Activated CD4-positive, alpha-beta T cell treated with anti-CD3 and anti-CD28 coated beads, Interleukin-2, amount 50 U/mL, for 16 hours (primary cell): Measurements from ENCODE around the gene NT5C3B.
"Not testable (repeated sequence)": the region's sequence is repeated elsewhere in the genome, so short reads cannot be mapped to it uniquely, and the experiment has no call there.

Experiments used
- DNase-seq: peaks from one replicate; pipeline ENCODE4 v3.0.0-alpha.2; 2020

NT5C3B gene

DNA sequence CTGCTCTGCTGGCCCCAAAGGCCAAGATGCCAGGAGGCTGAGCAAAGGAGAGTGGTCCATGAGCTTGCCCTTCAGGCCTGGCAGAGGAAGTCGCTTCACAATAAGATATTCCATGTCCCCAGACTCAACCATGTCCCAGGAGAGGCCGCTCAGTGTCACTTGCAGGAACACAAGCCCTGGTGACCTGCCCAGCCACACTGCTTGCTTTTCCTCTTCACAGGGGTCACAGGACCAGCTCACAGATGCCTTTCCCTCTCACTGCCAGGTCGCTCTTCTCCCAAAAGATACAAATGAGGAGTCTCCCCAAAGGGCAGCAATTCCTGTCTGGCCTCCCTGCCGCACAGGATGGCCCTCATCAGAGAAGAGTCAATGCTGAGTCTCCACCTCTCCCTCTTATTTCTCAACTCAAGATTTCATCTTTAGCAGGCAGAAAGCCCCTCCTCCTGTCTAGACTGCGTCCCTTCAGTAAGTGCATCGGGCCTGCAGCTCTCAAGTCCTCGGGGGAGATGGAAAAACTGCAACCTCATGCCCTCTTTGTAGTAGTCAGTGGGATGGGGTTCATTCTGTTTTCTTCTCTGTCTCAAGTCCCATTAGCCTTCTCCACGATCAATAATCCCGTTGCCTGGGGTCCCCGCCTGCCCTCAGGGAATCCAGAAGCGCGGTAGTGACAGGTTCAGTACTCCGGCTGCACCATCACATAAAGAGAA, 54.5 kb downstream of the NT5C3B start:
- no peak for DNase-seq

DNA sequence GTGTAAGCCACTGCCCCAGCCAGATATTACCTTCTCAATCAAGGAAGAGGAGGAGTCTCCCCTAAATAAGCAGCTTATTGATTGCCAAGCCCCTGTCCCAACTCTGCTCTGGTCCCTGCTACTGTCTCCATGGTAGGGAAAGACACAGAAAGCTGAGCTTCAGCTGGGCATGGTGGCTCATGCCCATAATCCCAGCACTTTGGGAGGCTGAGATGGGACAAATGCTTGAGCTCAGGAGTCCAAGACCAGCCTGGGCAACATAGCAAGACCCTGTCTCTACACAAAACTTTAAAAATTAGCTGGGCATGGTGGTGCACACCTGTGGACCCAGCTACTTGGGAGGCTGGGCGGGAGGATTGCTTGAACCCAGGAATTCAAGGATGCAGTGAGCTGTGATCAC, 56.1 kb downstream of the NT5C3B start:
- no peak for DNase-seq

DNA sequence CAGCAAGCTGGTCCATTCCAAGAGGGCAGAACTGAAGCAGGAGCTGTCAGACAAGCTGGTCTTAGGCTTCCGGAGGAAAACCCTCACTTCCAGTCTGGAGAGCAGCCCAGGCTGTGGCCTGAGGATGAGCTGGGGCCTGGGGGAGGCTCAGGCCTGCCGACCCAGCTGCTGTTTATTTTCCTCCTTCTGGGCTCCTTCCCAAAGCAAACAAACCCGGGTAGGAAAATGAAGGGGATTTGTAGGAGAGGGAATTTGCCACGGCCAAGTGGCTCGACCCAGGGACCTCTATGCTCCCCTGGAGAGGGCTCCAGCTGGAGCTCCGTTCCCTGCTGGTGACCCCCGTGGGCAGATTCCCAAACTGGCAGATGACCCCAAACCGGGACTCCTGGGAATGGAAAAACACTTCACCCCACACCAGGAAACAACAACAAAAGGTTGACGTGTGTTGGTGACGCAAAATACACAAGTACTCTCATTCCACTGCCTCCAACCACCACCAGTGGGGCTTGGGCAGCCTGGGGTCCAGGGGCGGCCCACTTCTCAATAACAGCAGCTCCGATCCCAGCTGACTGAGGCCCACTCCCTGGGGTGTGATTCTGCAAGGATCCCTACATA, 58.4 kb downstream of the NT5C3B start:
- no peak for DNase-seq

DNA sequence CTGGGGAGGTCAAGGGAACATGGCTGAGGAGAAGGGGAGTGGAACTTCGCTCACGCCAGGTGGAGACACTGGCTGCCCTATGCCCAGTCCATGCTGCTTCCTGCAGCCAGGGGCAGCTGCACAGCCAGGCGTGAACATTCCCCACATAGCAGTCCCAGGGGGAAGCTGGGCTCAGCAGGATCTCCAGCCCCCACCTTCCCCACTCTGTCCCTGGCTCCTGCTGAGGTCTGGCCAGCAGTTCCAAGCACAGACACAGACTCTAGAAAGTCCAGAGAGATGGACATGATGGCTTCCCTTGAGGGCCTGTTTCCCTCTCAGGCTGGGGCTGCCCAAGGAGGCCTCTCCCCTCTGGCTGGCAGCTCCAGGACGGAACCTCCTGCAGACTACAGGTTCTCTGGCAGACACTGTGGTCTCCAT, 58.9 kb downstream of the NT5C3B start:
- DNase-seq = no peak

DNA sequence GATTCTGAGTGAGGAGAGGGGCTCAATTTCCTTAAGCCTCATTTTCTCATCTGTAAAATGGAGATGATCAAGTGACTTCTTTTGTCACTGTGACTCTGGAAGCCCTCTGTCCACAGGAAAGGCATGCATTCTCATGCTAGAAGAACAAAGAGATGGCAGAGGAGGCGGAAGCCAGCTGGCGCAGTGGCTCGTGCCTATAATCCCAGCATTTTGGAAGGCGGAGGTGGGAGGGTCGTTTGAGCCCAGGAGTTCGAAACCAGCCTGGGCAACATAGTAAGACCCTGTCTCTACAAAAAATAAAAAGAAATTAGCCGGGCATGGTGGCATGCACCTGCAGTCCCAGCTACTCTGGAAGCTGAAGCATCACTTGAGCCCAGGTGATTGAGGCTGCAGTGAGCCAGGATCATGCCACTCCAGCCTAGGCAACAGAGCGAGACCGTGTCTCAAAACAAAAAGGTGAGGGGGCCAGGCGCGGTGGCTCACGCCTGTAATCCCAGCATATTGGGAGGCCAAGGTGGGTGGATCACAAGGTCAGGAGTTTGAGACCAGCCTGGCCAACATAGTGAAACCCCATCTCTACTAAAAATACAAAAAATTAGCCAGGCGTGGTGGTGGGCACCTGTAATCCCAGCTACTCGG, 59.7 kb downstream of the NT5C3B start:
- not testable (repeated sequence) for DNase-seq

DNA sequence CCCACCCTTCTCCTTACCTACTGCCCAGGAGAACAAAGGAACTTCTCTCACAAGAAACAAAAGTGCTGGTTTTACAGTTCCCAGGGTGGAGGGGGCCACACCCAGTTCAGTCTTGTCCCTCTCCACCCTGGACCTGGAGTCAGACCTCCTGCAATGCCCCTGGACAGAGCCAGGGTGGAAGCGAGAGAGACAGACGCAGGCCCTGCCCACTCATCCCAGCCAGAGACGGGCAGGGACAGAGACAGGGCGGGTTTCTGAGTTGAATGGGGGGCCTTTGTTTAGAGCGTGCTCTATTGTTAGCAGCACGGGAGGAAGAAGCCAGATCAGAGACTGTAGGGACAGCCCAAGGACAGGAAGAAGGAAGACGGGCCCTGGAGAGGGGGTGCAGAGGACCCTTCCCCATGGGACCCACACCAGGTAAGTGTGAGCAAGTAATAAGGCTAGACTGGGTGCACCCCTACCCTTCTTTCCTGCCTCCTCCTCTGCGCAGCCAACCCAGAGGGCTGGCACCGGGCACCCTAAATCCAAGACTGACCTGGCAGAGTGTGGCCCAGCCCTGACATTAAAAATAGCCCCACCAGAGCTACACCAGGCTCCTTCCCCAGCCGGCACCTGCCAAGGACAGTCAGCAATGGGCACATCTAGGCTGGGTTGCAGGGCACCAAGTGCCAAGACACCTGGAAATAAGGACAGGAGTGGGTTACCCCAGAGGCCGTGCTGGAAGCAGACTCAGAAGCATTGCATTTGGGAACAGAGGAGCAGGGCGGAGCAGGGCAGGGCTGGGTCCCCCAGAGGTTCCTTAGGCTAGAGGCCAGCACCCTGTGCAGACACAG, 60.4 kb downstream of the NT5C3B start:
- DNase-seq = no peak
